Measurements from ENCODE around the gene SYTL5. TPM values are rescaled to one million over a fixed set of nuclear protein-coding genes. Genes with fewer than 3 reads are reported as not detected.

Gene SYTL5
- total and polyA plus RNA-seq, 2 experiments from 2014 or later = 0.23 to 0.35 TPM

GRCh38 chrX:38087594-38087993, 81.2 kb downstream of the SYTL5 start:
- Histone ChIP-seq H4K20me1 (replicated peaks; ENCODE audit: insufficient read depth) (no peaks in the 10 kb centered on the region), H3F3A (replicated peaks; ENCODE audit: low read depth) (no peaks in the 10 kb centered on the region), H3K27me3 (ENCODE audit: insufficient read depth) (no peaks in the 10 kb centered on the region), H3K4me1 (ENCODE audit: insufficient read depth) (no peaks in the 10 kb centered on the region), H3K9me2 (ENCODE audit: insufficient read depth) (no peaks in the 10 kb centered on the region), H3K4me2 (no peak overlapping the region), H3K4me3 (no peak overlapping the region), H3K27ac (ENCODE audit: low read depth) (no peak overlapping the region), H3K79me2 (replicated peaks; ENCODE audit: insufficient read depth) (no peaks in the 10 kb centered on the region), H2AFZ (no peak overlapping the region), H3K36me3 (ENCODE audit: insufficient read depth) (no peaks in the 10 kb centered on the region)
- Mint-ChIP-seq H3K27me3 (ENCODE audit: insufficient read depth, low read depth, poor library complexity) (peaks cover 3% of the 10 kb centered on the region), H3K4me1 (no peaks in the 10 kb centered on the region), H3K9me3 (no peaks in the 10 kb centered on the region), H3K4me3 (no peak overlapping the region), H3K27ac (no peak overlapping the region), H3K36me3 (ENCODE audit: low read depth) (no peaks in the 10 kb centered on the region)
- ATAC-seq = no peak
- TF ChIP-seq ZNF331 (CRISPR knock-in tag; IDR thresholded peaks at IDR 0.05; ENCODE audit: low read depth) = no peak
- TF ChIP-seq, protein P1, sequence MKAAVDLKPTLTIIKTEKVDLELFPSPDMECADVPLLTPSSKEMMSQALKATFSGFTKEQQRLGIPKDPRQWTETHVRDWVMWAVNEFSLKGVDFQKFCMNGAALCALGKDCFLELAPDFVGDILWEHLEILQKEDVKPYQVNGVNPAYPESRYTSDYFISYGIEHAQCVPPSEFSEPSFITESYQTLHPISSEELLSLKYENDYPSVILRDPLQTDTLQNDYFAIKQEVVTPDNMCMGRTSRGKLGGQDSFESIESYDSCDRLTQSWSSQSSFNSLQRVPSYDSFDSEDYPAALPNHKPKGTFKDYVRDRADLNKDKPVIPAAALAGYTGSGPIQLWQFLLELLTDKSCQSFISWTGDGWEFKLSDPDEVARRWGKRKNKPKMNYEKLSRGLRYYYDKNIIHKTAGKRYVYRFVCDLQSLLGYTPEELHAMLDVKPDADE (IDR thresholded peaks at IDR 0.05) = no peak
- no peak for TF ChIP-seq POLR2AphosphoS5 (IDR thresholded peaks at IDR 0.05; ENCODE audit: low read depth)
- no peak for TF ChIP-seq STAT1 (IDR thresholded peaks at IDR 0.05; ENCODE audit: unreplicated experiment)
- TF ChIP-seq JUNB (IDR thresholded peaks at IDR 0.05; ENCODE audit: unreplicated experiment) = no peak
- TF ChIP-seq EZH2phosphoT487 (IDR thresholded peaks at IDR 0.05; ENCODE audit: unreplicated experiment) = no peak
- no peak for TF ChIP-seq ZNF462 (CRISPR knock-in tag; IDR thresholded peaks at IDR 0.05)
- TF ChIP-seq, protein P2, sequence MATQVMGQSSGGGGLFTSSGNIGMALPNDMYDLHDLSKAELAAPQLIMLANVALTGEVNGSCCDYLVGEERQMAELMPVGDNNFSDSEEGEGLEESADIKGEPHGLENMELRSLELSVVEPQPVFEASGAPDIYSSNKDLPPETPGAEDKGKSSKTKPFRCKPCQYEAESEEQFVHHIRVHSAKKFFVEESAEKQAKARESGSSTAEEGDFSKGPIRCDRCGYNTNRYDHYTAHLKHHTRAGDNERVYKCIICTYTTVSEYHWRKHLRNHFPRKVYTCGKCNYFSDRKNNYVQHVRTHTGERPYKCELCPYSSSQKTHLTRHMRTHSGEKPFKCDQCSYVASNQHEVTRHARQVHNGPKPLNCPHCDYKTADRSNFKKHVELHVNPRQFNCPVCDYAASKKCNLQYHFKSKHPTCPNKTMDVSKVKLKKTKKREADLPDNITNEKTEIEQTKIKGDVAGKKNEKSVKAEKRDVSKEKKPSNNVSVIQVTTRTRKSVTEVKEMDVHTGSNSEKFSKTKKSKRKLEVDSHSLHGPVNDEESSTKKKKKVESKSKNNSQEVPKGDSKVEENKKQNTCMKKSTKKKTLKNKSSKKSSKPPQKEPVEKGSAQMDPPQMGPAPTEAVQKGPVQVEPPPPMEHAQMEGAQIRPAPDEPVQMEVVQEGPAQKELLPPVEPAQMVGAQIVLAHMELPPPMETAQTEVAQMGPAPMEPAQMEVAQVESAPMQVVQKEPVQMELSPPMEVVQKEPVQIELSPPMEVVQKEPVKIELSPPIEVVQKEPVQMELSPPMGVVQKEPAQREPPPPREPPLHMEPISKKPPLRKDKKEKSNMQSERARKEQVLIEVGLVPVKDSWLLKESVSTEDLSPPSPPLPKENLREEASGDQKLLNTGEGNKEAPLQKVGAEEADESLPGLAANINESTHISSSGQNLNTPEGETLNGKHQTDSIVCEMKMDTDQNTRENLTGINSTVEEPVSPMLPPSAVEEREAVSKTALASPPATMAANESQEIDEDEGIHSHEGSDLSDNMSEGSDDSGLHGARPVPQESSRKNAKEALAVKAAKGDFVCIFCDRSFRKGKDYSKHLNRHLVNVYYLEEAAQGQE (IDR thresholded peaks at IDR 0.05; ENCODE audit: unreplicated experiment) = no peak
- no peak for TF ChIP-seq NANOG (IDR thresholded peaks at IDR 0.05; ENCODE audit: borderline replicate concordance)
- TF ChIP-seq EZH2 (IDR thresholded peaks at IDR 0.05; ENCODE audit: low read depth, unreplicated experiment) = no peak
- no peak for TF ChIP-seq ZNF114 (CRISPR knock-in tag; IDR thresholded peaks at IDR 0.05)
- no peak for TF ChIP-seq CTCF (conservative IDR thresholded peaks at IDR 0.05; ENCODE audit: low read depth in 2 of 2)
- TF ChIP-seq CREB1 (CRISPR knock-in tag; IDR thresholded peaks at IDR 0.05; ENCODE audit: low read depth) = no peak
- DNase-seq (ENCODE audit: low spot score) = no peak

All from GM23338 (cell line).